Upper lobe of right lung (tissue), 1 donor: ENCODE measurements around the gene GXYLT2. TPM values are rescaled to one million over a fixed set of nuclear protein-coding genes. Genes with fewer than 3 reads are reported as not detected.

Source experiments
- ATAC-seq: fragments of 200-7000 bp; cut with Tn5 transposase; one replicate; pipeline ENCODE4 v1.9.1; 2020; ENCODE audit warnings: mild to moderate bottlenecking, moderate library complexity
- DNase-seq: peaks from one replicate; pipeline ENCODE4 v3.0.0-alpha.2; 2020
- H3K27ac ChIP-seq: fragments of 200-600 bp; one replicate; pipeline ENCODE4 v1.8.0; 2022
- H3K27me3 ChIP-seq: fragments of 200-600 bp; one replicate; pipeline ENCODE4 v1.8.0; 2022; ENCODE audit warnings: mild to moderate bottlenecking
- H3K36me3 ChIP-seq: fragments of 200-600 bp; one replicate; pipeline ENCODE4 v1.8.0; 2022
- H3K4me1 ChIP-seq: fragments of 200-600 bp; one replicate; pipeline ENCODE4 v1.8.0; 2022
- H3K4me3 ChIP-seq: fragments of 200-600 bp; one replicate; pipeline ENCODE4 v1.8.0; 2022; ENCODE audit warnings: mild to moderate bottlenecking
- H3K9me3 ChIP-seq: fragments of 200-600 bp; one replicate; pipeline ENCODE4 v1.8.0; 2022
- intact Hi-C: fragments of 100-400 bp; cut with DNase I; formaldehyde crosslinking; loops from one replicate; pipeline ENCODE4 v1.11.0; 2022
- total RNA-seq: library from RNA; stranded (reverse); fragmentation: NEBNext Ultra II Directional; extraction: Animal tissue kit (Norgen Biotek cat#: 25700); gene quantifications from one replicate; pipeline ENCODE4 v1.2.1, GENCODE V29; 2021
- TF ChIP-seq, protein P1 (sequence below): fragments of 200-600 bp; IDR thresholded peaks from one replicate; pipeline ENCODE4 v1.8.0; 2022; ENCODE audit warnings: antibody characterized with exemption
- donor health status: DM: no; HTN: yes; CAD: no; lungs with severe emphysema.

GXYLT2 gene
- total RNA-seq, 1 donor from 2014 or later: 8.4 TPM

DNA sequence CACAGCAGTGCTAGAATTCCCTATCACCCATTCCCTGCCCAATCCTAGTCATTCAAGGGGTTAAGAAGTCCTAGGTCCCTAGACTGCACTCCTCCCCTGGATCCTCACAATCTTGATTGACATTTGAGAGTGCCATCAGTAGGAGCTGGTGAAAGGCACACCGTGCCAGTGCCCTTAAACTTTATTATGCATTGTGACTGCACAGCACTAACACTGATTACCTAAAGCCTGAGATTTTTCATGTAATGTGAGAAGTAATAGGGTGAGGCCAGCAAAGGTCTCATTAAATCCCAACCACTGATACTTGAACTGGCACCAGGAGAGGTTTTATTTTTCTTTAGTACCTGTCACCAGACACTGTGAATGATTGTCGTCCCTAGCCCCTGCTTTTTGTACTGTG, 16.3 kb downstream of the GXYLT2 start:
- Histone ChIP-seq H3K27ac (no peak overlapping the region), H3K36me3 (no peaks in the 10 kb centered on the region), H3K4me3 (no peak overlapping the region), H3K27me3 (no peaks in the 10 kb centered on the region), H3K9me3 (no peaks in the 10 kb centered on the region), H3K4me1 (no peaks in the 10 kb centered on the region)
- no peak for ATAC-seq
- intact Hi-C loops: no loop called here
- DNase-seq: no peak
- TF ChIP-seq, protein P1, sequence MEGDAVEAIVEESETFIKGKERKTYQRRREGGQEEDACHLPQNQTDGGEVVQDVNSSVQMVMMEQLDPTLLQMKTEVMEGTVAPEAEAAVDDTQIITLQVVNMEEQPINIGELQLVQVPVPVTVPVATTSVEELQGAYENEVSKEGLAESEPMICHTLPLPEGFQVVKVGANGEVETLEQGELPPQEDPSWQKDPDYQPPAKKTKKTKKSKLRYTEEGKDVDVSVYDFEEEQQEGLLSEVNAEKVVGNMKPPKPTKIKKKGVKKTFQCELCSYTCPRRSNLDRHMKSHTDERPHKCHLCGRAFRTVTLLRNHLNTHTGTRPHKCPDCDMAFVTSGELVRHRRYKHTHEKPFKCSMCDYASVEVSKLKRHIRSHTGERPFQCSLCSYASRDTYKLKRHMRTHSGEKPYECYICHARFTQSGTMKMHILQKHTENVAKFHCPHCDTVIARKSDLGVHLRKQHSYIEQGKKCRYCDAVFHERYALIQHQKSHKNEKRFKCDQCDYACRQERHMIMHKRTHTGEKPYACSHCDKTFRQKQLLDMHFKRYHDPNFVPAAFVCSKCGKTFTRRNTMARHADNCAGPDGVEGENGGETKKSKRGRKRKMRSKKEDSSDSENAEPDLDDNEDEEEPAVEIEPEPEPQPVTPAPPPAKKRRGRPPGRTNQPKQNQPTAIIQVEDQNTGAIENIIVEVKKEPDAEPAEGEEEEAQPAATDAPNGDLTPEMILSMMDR: no peak

DNA sequence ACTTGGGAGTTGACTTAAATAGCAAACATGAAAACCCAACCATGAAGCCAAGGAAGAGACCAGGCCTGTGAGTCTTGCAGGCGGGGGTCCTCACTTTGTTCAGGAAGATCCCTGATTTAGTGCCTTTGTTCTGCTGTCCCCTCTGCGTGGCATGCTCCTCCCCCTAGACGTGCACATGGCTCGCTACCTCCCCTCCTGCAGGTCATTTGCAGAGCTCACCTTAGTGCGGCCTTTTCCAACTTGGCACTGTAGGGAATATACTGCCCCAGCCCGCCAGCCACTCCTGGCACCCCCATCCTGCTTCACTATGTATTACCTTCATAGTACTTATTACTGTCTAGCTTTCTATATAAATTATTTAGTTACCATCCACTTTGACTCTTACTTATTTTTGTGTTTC, 18.3 kb downstream of the GXYLT2 start:
- DNase-seq (no peak), ATAC-seq (no peak)
- H3K9me3 ChIP-seq: no peaks in the 10 kb centered on the region
- H3K27ac ChIP-seq: no peak overlapping the region
- H3K27me3 ChIP-seq: no peaks in the 10 kb centered on the region
- intact Hi-C loops: no loop called here
- H3K4me1 ChIP-seq: no peaks in the 10 kb centered on the region
- H3K36me3 ChIP-seq: no peaks in the 10 kb centered on the region
- TF ChIP-seq, protein P1: no peak
- no peak overlapping the region for H3K4me3 ChIP-seq

DNA sequence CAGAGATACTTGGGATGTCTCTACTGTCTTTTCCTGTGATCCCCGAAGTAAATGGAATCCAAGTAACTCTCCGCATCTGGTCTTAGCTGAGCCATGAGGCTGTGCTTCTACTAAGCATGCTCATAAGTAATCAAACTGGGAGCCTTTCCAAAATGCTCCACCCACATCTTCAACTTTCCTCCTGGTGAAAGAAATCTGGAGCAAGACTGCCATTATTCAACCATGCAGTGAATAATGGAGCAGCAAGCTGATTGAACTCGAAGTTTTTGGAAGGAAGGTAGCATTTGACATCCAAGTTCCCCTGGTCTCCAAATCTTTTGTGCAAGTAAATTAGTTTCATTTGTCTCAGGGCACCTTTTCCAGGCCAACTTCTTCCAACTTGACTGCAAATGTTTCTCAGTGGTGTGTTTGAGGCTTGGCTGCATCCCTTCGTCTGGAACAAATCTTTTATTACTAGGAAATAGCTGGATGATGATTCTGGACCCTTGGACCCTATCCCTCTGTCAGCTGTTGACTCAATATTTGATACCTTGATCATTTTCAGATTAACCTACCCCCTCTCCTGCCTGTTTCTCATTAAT, 19.4 kb downstream of the GXYLT2 start:
- no peak for ATAC-seq
- DNase-seq: no peak
- intact Hi-C loops: no loop called here
- H3K27ac ChIP-seq: no peak overlapping the region
- H3K4me1 ChIP-seq: no peaks in the 10 kb centered on the region
- H3K9me3 ChIP-seq: no peaks in the 10 kb centered on the region
- H3K4me3 ChIP-seq: no peak overlapping the region
- TF ChIP-seq, protein P1: no peak
- H3K36me3 ChIP-seq: no peaks in the 10 kb centered on the region
- H3K27me3 ChIP-seq: no peaks in the 10 kb centered on the region

DNA sequence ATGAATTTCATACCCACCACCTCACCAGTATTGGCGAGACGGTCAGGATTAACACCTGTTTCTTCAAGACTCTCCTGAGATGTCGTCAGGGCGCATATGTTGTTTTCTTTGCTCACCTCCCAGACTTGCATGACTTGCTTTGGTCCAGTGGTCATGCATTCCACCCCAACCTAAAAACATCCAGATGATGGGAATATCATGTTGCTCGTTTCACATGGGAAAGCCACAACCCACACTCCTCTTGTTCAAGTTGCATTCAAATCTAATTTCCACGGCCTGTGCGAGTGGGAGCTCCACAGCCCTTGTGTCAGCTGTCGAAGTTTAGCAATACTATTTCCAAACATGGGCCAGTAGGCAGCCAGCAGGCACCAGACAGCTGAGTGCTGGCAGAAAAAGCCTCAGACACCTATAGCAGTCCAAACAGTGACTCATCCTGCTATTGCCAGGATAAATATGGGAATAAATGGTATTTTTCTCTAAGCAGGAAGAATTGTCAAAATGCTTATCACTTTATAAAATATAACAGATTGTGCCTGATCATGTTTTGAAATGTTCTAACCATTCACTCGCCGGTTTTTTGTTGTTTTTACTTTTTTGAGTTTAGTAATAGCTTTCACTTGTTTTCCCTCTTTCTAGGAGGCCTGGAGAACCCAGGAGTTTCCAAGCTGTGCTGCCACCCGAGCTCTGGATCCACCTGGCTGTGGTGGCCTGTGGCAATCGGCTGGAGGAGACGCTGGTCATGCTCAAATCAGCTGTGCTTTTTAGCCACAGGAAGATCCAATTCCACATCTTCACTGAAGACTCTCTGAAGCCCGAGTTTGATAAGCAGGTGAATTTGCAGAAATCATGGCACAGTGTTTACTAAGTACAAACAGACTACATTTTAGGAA, 20.1 kb downstream of the GXYLT2 start:
- intact Hi-C loops: no loop called here
- no peak overlapping the region for H3K27ac ChIP-seq
- no peak for DNase-seq

DNA sequence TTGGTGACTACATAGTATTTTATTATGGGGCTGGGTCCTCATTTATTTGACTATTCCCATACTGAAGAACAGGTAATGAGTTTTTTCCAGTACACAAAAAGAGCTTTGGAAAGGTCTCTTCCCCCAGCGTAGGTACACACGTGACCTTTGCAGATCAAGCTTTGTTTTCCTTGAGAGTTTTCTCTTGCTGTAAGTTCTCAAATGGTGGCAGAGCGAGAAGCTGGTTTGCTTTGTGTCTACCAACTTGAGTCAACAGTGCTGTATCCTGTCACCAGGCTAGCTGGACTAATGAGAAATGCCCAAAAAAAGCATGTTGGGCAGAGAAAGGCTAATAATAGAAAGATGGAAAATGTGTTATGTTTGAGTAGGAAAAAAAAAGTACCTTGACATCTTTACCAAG, 21.7 kb downstream of the GXYLT2 start:
- no peak overlapping the region for H3K4me3 ChIP-seq
- H3K9me3 ChIP-seq: no peaks in the 10 kb centered on the region
- TF ChIP-seq, protein P1: no peak
- H3K27me3 ChIP-seq: no peaks in the 10 kb centered on the region
- H3K36me3 ChIP-seq: no peaks in the 10 kb centered on the region
- intact Hi-C loops: no loop called here
- no peaks in the 10 kb centered on the region for H3K4me1 ChIP-seq
- no peak overlapping the region for H3K27ac ChIP-seq
- no peak for DNase-seq
- ATAC-seq: no peak

More for the DNA sequence above, 20.1 kb downstream of the GXYLT2 start:
- no peak overlapping the region for H3K4me3 ChIP-seq
- peak; percentile 69 for ATAC-seq
- H3K27me3 ChIP-seq: no peaks in the 10 kb centered on the region
- H3K9me3 ChIP-seq: no peaks in the 10 kb centered on the region
- no peaks in the 10 kb centered on the region for H3K4me1 ChIP-seq
- H3K36me3 ChIP-seq: no peaks in the 10 kb centered on the region
- TF ChIP-seq, protein P1: no peak
